Right lung (tissue), 5 donors: ENCODE measurements around the gene CCIN. TPM values are rescaled to one million over a fixed set of nuclear protein-coding genes. Genes with fewer than 3 reads are reported as not detected.
"Not testable (repeated sequence)": the region's sequence is repeated elsewhere in the genome, so short reads cannot be mapped to it uniquely, and the experiment has no call there.

Experiments
- DNase-seq, 2 donors: peaks; one replicate each; pipeline ENCODE4 v3.0.0-alpha.2; 2013
- polyA plus RNA-seq, 5 donors: library from polyadenylated mRNA; unstranded; fragments of 120-200 nt; gene quantifications; one replicate each; pipeline versions ENCODE4 v1.2.1 to v1.2.3, GENCODE V29; 2013; ENCODE audit warnings: inconsistent platforms in 1 of 5, low replicate concordance in 1 of 5; ENCODE audit not compliant: insufficient read length in 5 of 5, insufficient read depth in 1 of 5

Gene CCIN
- polyA plus RNA-seq, 5 donors, result 0.08 to 0.13 (median 0.12) TPM; not detected in 2

DNA sequence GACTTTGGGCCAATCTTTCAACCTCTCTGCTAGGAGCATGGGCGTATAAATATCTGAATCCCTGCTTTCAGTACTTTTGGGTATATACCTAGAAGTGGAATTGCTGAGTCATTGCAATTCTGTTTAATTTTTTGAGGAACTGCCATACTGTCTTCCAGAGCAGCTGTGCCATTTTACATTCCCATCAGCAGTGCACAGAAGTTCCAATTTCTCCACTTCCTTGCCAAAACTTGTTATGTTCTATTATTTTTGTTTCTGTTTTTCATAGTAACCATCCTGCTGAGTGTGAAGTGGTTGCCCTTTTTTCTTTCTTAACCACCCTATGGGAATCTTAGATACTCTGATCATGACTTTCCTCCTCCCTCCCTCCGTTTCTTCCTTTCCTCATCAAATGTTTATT, 11.1 kb upstream of the CCIN start:
- peak in 1 of 2 donors; percentile 37 for DNase-seq

DNA sequence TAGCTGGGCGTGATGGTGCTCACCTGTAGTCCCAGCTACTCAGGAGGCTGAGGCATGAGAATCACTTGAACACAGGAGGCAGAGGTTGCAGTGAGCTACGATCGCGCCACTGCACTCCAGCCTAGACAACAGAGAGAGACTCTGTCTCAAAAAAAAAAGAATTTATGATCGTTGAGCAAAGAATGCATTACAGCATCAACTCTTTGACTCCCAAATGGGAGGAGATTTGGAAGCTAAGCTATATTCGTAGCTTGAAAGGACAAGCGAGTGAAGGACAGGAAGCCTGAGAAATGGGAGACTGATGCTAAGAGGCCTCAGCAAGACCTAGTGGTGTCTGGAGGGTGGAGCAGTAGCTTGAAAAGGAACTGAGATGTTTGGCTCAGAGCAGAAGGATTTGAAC, 10.3 kb upstream of the CCIN start:
- DNase-seq, result no peak

DNA sequence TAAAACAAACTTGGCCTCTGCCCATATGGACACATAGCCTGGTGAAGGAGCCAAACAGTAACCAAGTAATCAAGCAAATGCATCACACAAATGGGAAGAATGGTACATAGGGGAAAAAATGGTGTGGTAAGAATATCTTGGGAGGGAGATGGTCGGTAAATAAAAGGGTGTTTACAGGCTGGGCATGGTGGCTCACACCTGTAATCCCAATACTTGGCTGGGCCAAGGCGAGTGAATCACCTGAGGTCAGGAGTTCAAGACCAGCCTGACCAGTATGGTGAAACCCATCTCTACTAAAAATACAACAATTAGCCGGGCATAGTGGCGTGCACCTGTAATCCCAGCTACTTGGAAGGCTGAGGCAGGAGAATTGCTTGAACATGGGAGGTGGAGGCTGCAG, 9.7 kb upstream of the CCIN start:
- not testable (repeated sequence) for DNase-seq

GRCh38 chr9:36160126-36160525, 9.1 kb upstream of the CCIN start:
- DNase-seq, result not testable (repeated sequence)

- no peak for DNase-seq
Observed at GRCh38 chr9:36161187-36161586, 8.0 kb upstream of the CCIN start.

DNA sequence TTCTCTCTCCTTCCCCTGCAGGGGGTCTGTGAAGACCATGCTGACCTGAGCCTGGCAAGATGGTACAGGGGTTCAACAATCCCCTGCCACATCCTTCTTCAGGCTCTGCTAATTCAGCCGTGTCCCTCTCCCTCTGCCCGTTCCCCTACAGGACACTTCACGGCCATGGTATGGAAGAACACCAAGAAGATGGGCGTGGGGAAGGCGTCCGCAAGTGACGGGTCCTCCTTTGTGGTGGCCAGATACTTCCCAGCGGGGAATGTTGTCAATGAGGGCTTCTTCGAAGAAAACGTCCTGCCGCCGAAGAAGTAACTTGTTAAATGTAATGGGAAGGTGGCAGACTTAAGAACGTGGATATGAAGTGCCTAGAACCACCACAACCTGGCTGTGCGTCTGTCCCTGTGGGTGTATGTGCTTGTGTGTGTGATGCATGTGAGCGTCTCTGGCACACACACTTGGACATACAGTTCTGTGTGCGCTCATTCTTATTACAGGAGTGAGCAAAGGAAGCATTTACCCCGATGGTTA, 6.9 kb upstream of the CCIN start:
- no peak for DNase-seq

- peak; percentile 86 to 87 for DNase-seq
Observed at GRCh38 chr9:36163049-36163785, 6.0 kb upstream of the CCIN start.

DNA sequence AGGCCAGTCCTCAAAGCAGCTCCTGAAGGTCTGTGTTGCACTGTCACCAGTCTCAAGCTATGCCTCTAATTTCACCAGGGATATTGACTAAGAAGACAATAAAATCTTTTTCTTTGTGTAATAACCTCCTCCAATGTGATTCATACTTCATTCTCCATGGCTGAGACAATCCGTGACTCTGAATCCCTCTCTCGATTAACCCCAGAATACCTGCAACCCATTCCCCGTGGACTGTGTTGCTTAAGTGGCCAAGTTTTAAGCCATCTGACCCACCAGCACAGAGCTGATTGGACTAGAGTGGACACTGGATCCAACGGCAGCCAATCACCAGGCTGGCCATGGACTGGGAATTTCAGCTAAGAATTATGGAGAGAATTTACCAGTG, 5.4 kb upstream of the CCIN start:
- DNase-seq, result no peak

GRCh38 chr9:36164372-36164771, 4.8 kb upstream of the CCIN start:
- DNase-seq, result no peak

- DNase-seq, result no peak
Observed at GRCh38 chr9:36164989-36165388, 4.2 kb upstream of the CCIN start.

- no peak for DNase-seq
Observed at GRCh38 chr9:36165826-36166167, 3.4 kb upstream of the CCIN start.

DNA sequence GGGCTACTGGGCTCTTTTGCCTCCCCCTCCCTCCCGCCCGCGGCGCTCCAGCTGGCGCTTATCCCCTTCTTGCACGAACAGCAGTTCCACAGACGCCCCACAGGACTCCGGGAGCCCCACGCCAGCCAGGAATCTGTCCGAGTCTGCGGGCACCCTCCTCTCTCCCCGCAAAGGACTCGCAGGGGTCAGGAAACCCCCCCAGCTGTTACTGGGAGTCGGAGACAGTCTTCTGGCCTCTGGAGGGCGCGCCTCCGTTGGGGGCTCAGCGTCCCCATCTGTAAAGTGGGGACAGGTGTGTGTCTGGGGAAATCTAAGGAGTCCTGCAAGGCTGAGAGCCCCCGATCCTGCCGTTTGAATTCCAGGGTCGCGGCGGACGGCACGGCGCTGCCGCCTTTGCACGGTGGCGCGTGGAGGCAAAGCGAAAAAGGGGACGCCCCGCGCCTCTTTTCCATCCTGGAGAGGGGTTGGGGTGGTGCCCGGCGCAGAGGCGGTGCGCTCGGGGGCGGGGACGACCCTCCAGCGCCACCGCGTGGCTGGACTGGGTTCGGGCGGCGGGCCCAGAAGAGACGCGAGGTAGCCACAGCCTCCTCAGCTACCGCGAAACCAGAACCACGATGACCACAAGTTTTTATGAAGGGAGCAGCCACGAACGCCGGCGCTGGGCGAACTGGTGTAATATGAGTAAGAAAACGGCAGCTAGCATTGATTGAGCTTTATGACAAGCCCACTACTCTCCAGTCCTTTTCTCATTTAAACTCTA, 2.8 kb upstream of the CCIN start:
- DNase-seq, result peak; percentile 74 to 78

DNA sequence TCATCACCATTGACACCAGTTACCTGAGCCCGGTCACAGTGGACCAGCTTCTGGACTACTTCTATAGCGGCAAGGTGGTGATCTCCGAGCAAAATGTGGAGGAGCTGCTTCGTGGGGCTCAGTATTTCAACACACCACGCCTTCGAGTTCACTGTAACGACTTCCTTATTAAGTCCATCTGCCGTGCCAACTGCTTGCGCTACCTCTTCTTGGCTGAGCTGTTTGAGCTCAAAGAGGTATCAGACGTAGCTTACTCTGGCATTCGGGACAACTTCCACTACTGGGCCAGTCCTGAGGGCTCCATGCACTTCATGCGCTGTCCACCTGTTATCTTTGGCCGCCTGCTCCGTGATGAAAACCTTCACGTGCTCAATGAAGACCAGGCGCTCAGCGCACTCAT, 520 bp downstream of the CCIN start:
- DNase-seq, result no peak

DNA sequence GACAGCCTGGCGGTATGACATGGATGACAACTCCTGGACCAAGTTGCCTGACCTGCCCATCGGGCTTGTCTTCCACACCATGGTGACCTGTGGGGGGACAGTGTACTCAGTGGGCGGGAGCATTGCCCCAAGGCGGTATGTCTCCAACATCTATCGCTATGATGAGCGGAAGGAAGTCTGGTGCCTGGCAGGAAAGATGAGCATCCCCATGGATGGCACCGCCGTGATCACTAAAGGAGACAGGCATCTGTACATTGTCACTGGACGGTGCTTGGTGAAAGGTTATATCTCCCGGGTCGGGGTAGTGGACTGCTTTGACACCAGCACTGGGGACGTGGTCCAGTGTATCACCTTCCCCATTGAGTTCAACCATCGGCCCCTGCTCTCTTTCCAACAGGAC, 1.3 kb downstream of the CCIN start:
- no peak for DNase-seq

- no peak for DNase-seq
Observed at GRCh38 chr9:36173861-36174260, 4.7 kb downstream of the CCIN start.

- no peak for DNase-seq
Observed at GRCh38 chr9:36174271-36174670, 5.1 kb downstream of the CCIN start.

DNA sequence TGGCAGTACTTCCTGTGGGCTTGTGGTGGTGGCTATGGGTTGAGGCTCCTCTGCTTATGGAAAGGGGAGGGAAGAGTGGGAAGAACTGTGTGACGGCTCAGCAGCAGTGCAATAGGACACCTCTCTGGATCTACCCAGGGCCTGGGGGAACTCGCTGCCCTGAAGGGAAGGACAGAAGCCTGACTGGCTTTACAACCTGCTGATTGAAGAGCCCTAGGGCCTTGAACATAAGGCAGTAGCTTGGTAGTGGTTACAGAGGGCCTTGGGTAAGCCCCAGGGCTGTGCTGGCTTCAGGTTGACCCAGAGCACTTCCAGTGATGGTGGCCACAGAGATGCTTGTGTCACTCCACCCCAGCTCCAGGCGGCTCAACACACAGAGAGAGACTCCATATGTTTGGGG, 5.5 kb downstream of the CCIN start:
- DNase-seq, result no peak

- DNase-seq, result not testable (repeated sequence)
Observed at GRCh38 chr9:36175209-36175608, 6.0 kb downstream of the CCIN start.

- DNase-seq, result not testable (repeated sequence)
Observed at GRCh38 chr9:36176496-36176895, 7.3 kb downstream of the CCIN start.

DNA sequence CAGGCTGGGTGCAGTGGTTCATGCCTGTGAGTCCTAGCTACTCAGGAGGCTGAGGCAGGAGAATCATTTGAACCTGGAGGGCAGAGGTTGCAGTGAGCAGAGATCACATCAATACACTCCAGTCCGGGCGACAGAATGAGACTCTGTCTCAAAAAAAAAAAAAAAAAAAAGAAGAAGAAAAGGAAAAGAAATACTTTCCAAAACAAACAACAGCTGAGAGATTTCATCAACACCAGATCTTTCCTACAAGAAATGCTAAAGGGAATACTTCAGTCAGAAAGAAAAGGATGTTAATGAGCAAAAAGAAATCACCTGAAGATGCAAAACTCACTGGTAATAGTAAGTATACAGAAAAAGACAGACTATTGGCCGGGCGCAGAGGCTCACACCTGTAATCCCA, 8.4 kb downstream of the CCIN start:
- no peak for DNase-seq

DNA sequence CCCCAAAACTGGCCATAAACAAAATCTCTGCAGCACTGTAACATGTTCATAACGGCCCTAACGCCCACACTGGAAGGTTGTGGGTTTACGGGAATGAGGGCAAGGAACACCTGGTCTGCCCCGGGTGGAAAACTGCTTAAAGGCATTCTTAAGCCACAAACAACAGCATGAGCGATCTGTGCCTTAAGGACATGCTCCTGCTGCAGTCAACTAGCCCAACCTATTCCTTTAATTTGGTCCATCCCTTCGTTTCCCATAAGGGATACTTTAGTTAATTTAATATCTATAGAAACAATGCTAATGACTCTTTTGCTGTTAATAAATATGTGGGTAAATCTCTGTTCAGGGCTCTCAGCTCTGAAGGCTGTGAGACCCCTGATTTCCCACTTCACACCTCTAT, 11.1 kb downstream of the CCIN start:
- not testable (repeated sequence) for DNase-seq

GRCh38 chr9:36187414-36187813, 18.2 kb downstream of the CCIN start:
- no peak for DNase-seq

DNA sequence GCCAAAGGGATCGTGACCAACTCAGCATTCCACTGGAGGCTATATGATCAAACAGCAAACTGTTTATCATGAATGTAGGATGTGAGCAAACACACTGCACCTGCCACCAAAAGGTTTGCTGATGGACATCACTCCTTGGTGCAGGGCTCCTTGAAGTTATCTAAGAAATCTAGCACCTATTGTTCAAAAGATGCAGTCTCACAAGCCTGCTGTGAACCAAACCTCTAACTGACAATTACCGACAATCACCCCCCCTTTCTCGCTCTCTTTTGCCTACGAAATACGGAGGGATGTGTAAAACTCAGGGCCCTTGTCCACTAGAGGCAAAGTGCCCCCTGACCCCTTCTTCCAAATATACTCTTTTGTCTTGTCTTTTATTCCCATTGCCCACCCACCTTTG, 19.0 kb downstream of the CCIN start:
- DNase-seq, result no peak
